Measurements from ENCODE around the gene MCC.
"Not testable (repeated sequence)": the region's sequence is repeated elsewhere in the genome, so short reads cannot be mapped to it uniquely, and the experiment has no call there.

DNA sequence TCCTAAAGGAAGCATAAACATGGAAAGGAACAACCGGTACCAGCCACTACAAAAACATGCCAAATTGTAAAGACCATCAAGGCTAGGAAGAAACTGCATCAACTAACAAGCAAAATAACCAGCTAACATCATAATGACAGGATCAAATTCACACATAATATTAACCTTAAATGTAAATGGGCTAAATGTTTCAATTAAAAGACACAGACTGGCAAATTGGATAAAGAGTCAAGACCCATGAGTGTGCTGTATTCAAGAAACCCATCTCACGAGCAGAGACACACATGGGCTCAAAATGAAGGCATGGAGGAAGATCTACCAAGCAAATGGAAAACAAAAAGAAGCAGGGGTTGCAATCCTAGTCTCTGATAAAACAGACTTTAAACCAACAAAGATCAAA, 411.6 kb downstream of the MCC start:
- not testable (repeated sequence) for TF ChIP-seq POLR2A, POLR2AphosphoS5 (IDR thresholded peaks at IDR 0.05)

All from breast epithelium (tissue), 3 donors.